RWPE2 (cell line): ENCODE data around the gene COL28A1.

Source experiments
- ATAC-seq: fragments of 200-7000 bp; cut with Tn5 transposase; 3 replicates; pipeline ENCODE4 v1.9.1; 2021; ENCODE audit warnings: low read depth
- DNase-seq: peaks from one replicate; pipeline ENCODE4 v3.0.0-alpha.2; 2020; ENCODE audit warnings: low spot score
- H3K27ac ChIP-seq: fragments of 450-650 bp; 2 replicates; pipeline ENCODE4 v1.5.1; 2017; ENCODE audit warnings: mild to moderate bottlenecking; ENCODE audit not compliant: poor library complexity, severe bottlenecking
- H3K27me3 ChIP-seq: fragments of 250-450 bp; sonication (Bioruptor Pico); 2 replicates; pipeline ENCODE4 v1.5.1; 2021; ENCODE audit warnings: mild to moderate bottlenecking, moderate library complexity; ENCODE audit not compliant: insufficient read depth, poor library complexity, severe bottlenecking
- H3K36me3 ChIP-seq: fragments of 250-450 bp; sonication (Bioruptor Pico); 2 replicates; pipeline ENCODE4 v1.5.1; 2020; ENCODE audit warnings: low read depth, mild to moderate bottlenecking, moderate library complexity
- H3K4me1 ChIP-seq: fragments of 250-450 bp; sonication (Bioruptor Pico); 2 replicates; pipeline ENCODE4 v1.5.1; 2021; ENCODE audit warnings: mild to moderate bottlenecking, moderate library complexity; ENCODE audit not compliant: insufficient read depth, poor library complexity, severe bottlenecking
- H3K4me3 ChIP-seq: fragments of 250-450 bp; sonication (Bioruptor Pico); 2 replicates; pipeline ENCODE4 v1.5.1; 2021; ENCODE audit warnings: mild to moderate bottlenecking, moderate library complexity; ENCODE audit not compliant: severe bottlenecking
- H3K9me3 ChIP-seq: fragments of 250-450 bp; sonication (Bioruptor Pico); 2 replicates; pipeline ENCODE4 v1.5.1; 2021; ENCODE audit warnings: mild to moderate bottlenecking, moderate library complexity; ENCODE audit not compliant: severe bottlenecking
- CTCF ChIP-seq: fragments of 450-650 bp; IDR thresholded peaks from one replicate; pipeline ENCODE4 v1.5.1; 2017; ENCODE audit warnings: mild to moderate bottlenecking, moderate library complexity; ENCODE audit not compliant: poor library complexity, severe bottlenecking

COL28A1 gene

DNA sequence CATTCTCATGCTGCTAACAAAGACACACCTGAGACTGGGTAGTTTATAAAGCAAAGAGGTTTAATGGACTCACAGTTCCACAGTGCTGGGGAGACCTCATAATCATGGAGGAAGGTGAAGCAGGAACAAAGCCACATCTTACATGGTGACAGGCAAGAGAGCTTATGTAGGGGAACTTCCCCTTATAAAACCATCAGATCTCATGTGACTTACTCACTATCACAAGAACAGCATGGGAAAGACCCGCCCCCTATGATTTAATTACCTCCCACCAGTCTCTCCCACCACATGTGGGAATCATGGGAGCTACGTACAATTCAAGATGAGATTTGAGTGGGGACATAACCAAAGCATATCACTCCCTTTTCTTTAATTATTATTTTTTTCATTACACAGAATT lies 16.6 kb downstream of the COL28A1 start:
- Histone ChIP-seq H3K4me3 (no peak overlapping the region), H3K27me3 (no peaks in the 10 kb centered on the region), H3K4me1 (no peaks in the 10 kb centered on the region), H3K27ac (no peak overlapping the region), H3K9me3 (no peaks in the 10 kb centered on the region), H3K36me3 (no peaks in the 10 kb centered on the region)
- TF ChIP-seq CTCF: no peak
- DNase-seq: no peak
- no peak for ATAC-seq

- no peak for TF ChIP-seq CTCF
- no peaks in the 10 kb centered on the region for H3K4me1 ChIP-seq
- no peaks in the 10 kb centered on the region for H3K36me3 ChIP-seq
- ATAC-seq (no peak), DNase-seq (no peak)
- H3K9me3 ChIP-seq: no peaks in the 10 kb centered on the region
- H3K27ac ChIP-seq: no peak overlapping the region
- H3K4me3 ChIP-seq: no peak overlapping the region
- H3K27me3 ChIP-seq: no peaks in the 10 kb centered on the region
Measured at GRCh38 chr7:7517754-7518153, 17.9 kb downstream of the COL28A1 start.

DNA sequence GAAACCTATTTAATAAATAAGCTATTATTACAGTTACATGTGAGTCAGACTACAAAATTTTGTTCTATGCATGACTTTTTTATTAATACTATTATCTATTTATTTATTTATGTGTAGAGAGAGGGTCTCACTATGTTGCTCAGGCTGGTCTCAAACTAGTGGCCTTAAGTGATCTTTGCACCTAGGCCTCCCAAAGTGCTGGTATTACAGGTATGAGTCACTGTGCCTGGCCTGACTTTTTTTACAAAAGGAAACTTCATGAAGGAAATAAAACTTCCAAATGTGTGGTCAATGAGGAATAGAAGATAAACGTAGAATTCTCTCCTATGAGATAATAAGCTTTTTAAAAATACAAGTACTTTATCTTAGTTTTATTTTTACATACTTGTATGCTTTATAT lies 19.0 kb downstream of the COL28A1 start:
- Histone ChIP-seq H3K36me3 (no peaks in the 10 kb centered on the region), H3K27me3 (no peaks in the 10 kb centered on the region), H3K4me1 (no peaks in the 10 kb centered on the region), H3K4me3 (no peak overlapping the region), H3K27ac (no peak overlapping the region), H3K9me3 (no peaks in the 10 kb centered on the region)
- DNase-seq (no peak), ATAC-seq (no peak)
- no peak for TF ChIP-seq CTCF

- Histone ChIP-seq H3K36me3 (no peaks in the 10 kb centered on the region), H3K27ac (no peak overlapping the region), H3K4me1 (no peaks in the 10 kb centered on the region), H3K4me3 (no peak overlapping the region), H3K27me3 (no peaks in the 10 kb centered on the region), H3K9me3 (no peaks in the 10 kb centered on the region)
- DNase-seq (no peak), ATAC-seq (no peak)
- TF ChIP-seq CTCF: no peak
Measured at GRCh38 chr7:7516156-7516555, 19.5 kb downstream of the COL28A1 start.

- H3K27me3 ChIP-seq: no peaks in the 10 kb centered on the region
- H3K9me3 ChIP-seq: no peaks in the 10 kb centered on the region
- no peak overlapping the region for H3K27ac ChIP-seq
- H3K36me3 ChIP-seq: no peaks in the 10 kb centered on the region
- no peaks in the 10 kb centered on the region for H3K4me1 ChIP-seq
- DNase-seq (no peak), ATAC-seq (no peak)
- H3K4me3 ChIP-seq: no peak overlapping the region
- TF ChIP-seq CTCF: no peak
Measured at GRCh38 chr7:7512861-7513597, 22.6 kb downstream of the COL28A1 start.
